NCI-H1105 (cell line): ENCODE data around the gene DNAJB9.

Source experiments
- DNase-seq: peaks from one replicate; lab custom pipeline; 2025; lab: John Stamatoyannopoulos, UW

Gene DNAJB9

GRCh38 chr7:108568801-108569380 lies 783 bp upstream of the DNAJB9 start:
- DNase-seq: no peak

GRCh38 chr7:108570146-108570755 lies 577 bp downstream of the DNAJB9 start:
- peak; percentile 32 for DNase-seq

DNA sequence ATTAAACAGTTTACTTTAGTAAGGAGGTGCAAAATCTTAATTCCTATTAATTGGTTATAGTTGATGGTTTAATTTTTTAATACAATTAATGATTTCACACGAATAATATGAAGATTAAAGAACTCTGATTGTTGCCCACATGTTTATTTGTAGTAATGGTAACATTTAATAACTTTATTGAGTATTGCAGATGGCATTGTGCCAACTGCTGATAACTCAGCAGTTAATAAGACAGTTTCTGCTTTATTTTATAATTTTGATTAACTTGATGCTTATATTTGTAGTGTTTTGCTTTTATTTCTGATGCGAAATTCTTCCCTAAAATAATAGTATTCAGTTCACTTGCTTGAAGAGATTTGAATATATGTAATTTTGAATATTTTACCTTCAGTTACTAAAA lies 2.8 kb downstream of the DNAJB9 start:
- DNase-seq: no peak

DNA sequence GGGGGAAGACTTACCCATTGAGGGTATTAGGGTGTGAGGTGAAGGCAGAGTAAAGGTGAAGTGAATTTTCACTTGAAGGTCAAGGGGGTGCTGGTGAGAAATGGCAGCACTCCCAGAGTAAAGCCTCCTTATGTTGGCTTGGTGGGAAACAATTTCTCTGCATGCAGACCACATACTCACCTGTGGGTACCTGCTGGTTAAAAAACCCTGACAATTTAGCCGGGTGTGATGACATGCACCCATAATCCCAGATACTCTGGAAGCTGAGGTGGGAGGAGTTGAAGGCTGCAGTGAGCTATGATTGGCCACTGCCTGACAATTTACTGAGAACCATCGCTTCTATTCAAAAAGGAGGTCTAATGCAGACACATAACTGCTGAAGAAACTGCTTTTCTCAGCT lies 5.5 kb downstream of the DNAJB9 start:
- no peak for DNase-seq

- no peak for DNase-seq
These were observed 6.4 kb downstream of the DNAJB9 start for GRCh38 chr7:108576116-108576515.

- no peak for DNase-seq
These were observed 9.3 kb downstream of the DNAJB9 start for GRCh38 chr7:108578937-108579336.

DNA sequence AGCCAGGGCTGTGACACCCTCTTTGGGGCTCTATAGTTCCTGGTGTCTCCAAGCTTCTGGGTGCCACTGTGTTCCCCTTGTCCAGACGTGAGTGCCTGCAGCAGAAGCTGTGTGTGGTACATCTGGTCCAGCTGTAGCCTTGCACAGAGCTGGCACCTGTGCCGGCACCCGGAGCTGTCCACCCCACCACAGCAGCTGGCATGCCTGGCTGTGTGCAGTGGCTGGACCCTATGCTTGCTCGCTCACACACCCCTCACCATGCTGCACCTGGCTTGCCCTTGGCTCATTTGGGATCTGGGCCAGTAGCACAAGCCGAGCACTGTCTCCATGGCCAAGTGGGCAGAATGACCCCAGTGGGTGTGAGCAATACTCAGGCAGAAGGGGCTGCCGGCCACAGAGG lies 10.6 kb downstream of the DNAJB9 start:
- DNase-seq: no peak

DNA sequence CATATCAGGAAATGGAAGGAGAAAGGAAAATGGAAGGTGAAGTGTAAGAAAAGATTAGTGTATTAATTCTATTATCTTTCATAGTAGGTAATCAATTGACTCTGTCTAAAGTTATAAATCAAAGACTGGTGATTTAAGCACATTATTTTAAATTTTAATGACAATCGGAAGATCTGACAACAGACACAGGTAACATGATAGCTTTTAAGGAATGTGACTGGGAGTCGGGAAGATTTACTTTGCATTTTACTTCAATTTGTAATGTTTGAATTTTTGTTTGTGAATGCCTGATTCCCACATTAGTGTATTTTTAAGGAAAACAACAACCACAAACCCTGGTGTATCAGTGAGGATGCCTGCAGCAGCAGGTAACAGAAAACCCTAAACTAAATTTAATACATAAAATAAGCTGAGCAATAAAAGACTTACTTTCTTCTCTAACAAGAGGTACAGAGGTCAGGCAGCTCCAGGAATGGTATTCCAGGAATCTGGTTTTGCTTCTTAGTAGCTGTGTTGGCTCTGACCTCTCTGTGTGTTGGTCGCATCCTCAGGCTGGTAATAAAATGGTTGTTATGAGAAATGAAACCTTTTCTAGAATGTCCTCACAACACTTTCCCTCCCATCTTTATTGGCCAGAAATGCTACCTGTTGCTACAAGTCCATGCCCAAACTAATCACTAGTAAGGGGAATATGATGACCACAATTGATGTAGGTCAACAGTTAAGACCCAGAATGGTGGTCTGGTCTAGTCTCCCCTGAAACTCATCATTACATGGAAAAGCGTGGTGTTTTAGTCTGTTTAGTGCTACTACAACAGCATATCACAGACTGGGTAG lies 12.2 kb downstream of the DNAJB9 start:
- no peak for DNase-seq

- no peak for DNase-seq
These were observed 14.5 kb downstream of the DNAJB9 start for GRCh38 chr7:108584211-108584610.

DNA sequence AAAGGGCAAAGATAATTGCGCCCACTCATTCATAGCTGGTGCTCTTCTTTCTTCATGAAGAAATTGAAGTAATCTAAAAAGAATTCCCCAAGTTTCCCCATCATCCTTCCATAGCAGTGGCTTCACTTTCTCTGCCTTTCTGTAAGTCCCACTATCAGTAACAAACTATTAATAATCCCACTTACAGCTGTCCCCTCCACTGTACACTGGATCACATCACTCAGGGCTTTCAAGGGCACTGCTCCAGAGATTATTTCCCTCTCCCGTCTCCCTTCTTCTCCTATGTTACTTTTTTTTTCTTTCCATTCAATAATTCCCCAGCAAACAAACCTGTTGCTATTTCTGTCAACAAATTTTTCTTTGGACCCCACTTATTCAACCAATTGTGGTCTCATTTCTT lies 16.2 kb downstream of the DNAJB9 start:
- no peak for DNase-seq

DNA sequence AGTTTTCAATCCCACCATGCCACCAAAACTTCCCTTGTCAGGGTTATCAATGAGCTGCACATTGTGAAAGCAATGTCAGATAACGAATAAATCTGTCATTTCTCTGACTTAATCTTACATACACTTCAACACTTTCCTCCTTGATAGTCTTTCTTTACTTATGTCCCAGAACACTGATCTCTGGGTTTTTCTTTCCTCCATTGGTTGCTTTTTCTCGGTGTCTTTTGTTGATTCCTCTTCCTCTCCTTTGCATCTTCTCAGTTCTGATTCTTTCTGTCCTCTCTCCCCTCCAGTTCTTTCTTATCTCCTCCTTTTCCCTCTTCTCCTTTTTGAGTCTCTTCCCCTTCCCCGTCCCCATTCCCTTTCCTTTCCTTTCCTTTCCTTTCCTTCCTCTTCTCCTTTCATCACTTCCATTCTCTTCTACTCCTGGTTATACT lies 16.6 kb downstream of the DNAJB9 start:
- no peak for DNase-seq

GRCh38 chr7:108589199-108589598 lies 19.5 kb downstream of the DNAJB9 start:
- no peak for DNase-seq

DNA sequence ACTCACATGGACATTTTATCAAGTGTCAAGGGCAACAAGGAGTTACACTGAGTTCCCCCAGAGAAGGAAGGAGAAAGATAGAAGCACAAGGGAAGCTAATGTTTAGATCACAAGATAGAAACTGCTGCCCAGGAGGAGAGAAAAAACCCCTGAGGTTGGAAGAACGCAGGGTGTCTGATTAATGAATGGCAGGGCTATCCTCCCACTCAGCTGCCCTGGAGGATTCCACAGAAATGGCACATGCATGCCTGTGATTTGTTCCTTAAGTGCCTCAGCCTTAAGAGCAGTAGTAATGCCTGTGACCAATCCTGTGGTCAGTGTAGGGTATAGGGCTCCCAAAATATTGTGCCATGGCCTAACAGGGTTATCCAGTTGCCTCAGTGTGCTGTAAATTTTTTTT lies 20.2 kb downstream of the DNAJB9 start:
- DNase-seq: no peak

- no peak for DNase-seq
These were observed 20.9 kb downstream of the DNAJB9 start for GRCh38 chr7:108590606-108591005.

- DNase-seq: peak; percentile 82
These were observed 23.1 kb downstream of the DNAJB9 start for GRCh38 chr7:108592646-108593201.

DNA sequence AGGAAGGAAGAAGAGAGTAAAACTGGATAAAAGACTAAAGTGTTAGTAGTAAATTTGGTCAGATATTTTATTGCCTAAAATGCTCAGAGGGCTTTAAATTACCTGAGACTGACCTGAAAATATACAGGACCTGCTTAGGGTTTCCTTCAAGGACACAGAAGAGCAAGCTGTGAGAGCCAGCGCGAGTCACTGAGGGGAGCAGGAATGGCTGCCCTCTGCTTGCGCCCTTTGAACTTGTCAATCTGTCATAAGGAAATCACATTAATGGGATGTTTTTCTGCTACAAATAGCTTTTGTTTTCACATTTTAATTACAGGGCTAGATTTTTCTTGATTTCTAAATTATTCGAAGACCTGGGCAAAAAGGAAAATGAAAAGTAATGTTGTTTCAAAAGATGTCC lies 26.9 kb downstream of the DNAJB9 start:
- DNase-seq: no peak

GRCh38 chr7:108598153-108598552 lies 28.5 kb downstream of the DNAJB9 start:
- DNase-seq: no peak

DNA sequence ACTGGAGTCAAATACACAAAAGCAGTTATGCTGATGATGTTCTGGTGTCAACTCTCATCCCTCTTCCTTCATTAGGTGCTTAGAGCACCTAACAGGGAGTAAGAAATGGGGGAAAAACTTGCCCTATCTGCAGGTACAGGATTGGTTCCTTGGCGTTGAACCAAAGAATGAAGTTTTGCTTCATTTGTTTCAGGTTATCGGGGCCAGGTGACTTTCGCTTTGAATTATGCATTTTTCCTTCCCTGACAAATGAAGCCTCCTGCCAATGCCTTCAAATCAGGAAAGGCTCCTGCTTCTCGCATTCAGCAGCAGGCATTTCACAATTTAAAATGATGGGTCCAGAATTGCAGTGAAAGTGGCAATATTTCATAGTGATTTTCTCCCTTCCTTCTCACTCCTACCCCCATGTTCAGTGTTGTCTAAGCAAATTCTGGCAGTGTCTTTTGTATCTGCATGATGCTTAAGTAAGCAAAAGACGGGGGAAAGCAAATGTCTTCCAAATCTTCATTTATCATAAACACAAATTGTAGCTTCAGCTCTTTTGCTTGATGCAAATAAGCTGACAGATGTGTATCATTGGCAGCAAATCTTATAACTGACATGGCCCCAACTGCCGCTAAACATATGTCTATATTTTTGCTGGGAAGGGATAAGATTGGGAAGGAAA lies 29.4 kb downstream of the DNAJB9 start:
- no peak for DNase-seq

DNA sequence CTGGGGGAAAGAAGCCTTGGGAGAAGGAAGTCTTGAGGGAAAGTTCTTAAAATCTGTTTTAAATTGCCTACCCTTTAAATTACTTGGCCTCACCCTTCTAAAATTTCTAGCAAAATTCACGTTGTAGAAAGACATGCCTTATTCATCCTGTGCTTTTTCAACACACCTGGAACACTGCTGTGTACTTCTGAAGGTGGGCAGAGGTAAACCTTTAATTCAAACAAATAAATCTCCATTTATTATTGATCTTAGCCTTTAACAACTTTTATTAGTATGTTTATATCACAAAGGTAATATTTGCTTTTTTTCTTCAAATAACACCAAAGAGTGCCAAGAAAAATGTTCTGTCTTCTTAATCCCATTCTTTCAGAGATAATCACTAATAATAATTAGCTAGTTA lies 30.7 kb downstream of the DNAJB9 start:
- DNase-seq: no peak

- DNase-seq: no peak
These were observed 34.1 kb downstream of the DNAJB9 start for GRCh38 chr7:108603656-108604306.

DNA sequence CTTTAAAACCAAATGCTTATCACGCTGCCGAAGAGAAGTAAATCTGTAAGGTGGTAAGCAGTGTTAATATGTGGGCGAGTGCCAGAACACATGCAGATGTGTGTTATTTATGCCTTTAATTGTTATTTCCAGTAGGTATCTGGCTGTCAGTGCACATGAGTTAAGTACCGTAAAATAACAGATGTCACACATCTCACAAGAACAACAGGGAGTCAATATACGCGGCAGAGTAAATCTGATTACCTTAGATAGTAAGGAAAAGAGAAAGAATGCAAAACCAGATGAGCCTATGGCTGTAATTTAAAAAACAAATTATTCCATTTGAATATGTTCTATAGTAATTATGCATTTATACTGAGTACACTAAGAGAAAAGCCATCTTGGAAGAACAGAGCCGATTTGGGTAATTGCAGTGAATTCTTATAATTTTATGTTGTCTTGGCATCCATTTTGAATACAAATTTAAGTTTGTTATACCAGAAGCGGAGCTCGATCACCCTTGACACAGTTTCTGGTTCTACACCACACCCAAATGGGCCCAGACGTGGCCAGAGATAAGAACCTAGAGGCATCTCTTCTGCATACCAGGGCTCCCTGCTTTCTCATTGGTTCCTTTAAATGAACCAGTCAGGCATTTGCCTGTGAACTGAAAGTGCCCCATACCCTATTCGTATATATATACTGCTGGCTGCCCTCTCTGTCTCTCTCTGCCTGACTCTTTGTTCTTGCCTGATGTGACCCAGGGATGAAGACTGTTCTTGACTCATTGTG lies 34.8 kb downstream of the DNAJB9 start:
- no peak for DNase-seq
